HG03565 (cell line): ENCODE data around the gene PADI4.

Source experiments
- ATAC-seq: cut with Tn5 transposase; IDR thresholded peaks from one replicate; pipeline ENCODE4 v1.9.1; 2021; ENCODE audit warnings: mild to moderate bottlenecking, moderate library complexity; ENCODE audit not compliant: unreplicated experiment

PADI4 gene, protein sequence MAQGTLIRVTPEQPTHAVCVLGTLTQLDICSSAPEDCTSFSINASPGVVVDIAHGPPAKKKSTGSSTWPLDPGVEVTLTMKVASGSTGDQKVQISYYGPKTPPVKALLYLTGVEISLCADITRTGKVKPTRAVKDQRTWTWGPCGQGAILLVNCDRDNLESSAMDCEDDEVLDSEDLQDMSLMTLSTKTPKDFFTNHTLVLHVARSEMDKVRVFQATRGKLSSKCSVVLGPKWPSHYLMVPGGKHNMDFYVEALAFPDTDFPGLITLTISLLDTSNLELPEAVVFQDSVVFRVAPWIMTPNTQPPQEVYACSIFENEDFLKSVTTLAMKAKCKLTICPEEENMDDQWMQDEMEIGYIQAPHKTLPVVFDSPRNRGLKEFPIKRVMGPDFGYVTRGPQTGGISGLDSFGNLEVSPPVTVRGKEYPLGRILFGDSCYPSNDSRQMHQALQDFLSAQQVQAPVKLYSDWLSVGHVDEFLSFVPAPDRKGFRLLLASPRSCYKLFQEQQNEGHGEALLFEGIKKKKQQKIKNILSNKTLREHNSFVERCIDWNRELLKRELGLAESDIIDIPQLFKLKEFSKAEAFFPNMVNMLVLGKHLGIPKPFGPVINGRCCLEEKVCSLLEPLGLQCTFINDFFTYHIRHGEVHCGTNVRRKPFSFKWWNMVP

GRCh38 chr1:17307946-17308345, at the start of gene PADI4:
Gene PADI4, plus strand, starts transcription at chr1:17308197. Its CDS starts 26 bp downstream, at chr1:17308223.
- ATAC-seq, result no peak

DNA sequence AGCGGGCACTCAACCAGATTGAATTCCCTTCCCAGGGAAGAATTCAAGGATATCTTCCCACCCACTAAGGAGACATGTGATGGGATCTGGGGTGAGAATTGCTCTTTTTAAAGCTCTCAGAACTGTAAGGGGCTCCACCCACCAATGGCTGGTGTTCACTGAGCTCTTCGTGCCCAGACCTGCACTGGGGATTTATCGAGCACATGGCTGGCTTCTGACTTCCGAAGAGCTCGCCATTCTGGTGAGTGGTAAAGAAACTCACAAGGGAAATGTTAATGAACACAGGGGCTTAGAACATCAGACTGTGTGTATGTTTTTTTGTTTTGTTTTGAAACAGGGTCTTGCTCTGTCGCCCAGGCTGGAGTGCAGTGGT, 49.3 kb upstream of the PADI4 start:
- ATAC-seq, result no peak

GRCh38 chr1:17259233-17259873, 48.6 kb upstream of the PADI4 start:
- ATAC-seq, result no peak

DNA sequence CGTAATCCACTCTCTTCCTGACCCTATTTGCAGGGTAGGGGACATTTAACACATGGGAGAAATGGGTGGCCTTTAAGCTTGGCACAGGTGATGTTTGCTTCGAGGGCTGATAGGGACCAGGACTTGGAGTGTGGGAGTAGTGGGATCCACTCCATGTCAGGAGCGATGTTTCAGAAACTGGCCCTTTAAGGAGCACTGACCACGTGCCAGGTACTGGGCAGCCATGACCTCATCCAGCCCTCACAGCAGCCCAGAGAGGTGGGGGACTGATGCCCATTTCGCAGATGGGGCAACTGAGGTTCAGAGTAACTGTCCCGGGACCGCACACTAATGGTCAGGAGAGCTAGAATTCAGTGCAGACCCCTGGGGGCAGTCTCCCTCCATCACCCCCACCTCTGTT, 47.7 kb upstream of the PADI4 start:
- no peak for ATAC-seq

DNA sequence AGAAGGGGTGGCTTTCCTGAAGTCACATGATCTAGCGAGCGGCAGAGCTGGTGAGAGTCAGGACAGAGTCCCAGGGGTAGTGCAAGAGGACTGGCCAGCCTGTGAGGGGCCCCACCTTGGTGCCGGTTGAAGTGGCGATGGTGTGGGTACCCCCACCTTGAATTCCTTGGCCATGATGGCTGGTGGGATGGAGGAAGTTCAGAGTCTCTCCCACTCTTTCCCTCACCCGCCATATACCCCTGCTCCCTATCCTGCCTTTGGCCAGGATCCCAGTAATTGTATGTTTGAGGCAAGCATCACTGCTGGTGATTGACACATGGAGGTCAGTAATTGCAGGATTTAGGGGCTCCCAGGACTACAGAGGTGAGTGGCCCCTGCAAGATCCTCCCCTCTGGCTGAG, 47.3 kb upstream of the PADI4 start:
- no peak for ATAC-seq

DNA sequence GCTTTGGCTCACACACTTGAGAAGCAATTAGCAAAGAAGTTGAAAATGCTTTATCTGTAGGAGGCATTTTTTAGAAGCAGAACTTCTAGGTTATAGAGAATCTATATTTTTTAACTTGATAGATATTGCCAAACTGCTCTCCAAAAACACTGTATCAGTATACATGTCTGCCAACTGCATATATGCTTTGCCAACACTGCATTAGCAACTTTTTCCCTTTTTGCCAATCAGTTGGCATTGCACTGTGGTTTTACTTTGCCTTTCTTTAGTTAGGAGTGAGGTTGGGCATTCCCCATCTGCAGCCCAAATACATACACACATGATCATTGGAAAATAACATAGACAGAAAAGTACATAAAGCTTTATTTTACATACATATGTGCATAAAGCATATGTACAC, 44.1 kb upstream of the PADI4 start:
- ATAC-seq, result no peak

- no peak for ATAC-seq
Measured at GRCh38 chr1:17264470-17264869, 43.5 kb upstream of the PADI4 start.

DNA sequence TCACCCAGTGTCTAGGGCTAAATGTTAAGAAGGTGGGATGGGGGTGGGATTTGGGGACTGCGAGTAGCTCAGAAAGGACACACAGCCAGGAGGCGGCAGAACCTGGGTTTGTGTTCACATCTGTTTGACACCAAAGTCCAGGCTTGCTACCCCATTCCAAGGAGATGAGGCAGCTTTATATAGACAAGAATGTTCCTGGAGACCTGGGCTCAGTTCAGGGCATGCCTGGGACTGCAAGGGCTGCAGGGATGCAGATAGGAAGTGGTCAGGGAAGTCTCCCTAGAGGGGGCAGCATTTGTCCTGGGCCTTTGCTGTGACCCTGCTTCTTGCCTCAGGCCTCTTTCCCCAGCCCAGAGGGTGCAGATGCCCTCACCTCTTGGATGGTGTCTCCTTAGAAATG, 42.8 kb upstream of the PADI4 start:
- no peak for ATAC-seq

DNA sequence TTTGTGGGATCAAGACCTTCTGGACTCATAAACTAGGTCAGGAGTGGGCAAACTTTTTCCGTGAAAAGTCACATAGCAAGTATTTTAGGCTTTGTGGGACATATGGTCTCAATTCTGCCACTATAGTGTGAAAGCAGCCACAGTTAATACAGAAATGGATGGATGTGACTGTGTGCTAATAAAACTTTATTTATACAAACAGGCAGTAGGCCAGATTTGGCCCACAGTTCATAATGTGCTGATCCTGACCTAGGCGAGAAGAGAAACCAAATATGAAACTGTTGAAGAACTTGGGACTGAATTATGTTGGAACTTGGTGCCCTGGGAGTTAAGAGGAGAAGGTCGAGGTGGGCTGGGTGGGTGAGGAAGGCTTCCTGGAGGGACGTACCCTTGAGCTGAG, 42.0 kb upstream of the PADI4 start:
- no peak for ATAC-seq

- no peak for ATAC-seq
Measured at GRCh38 chr1:17270891-17271765, 36.9 kb upstream of the PADI4 start.

GRCh38 chr1:17272066-17272465, 35.9 kb upstream of the PADI4 start:
- ATAC-seq, result no peak

- no peak for ATAC-seq
Measured at GRCh38 chr1:17272646-17273045, 35.4 kb upstream of the PADI4 start.

- no peak for ATAC-seq
Measured at GRCh38 chr1:17273096-17273495, 34.9 kb upstream of the PADI4 start.

- no peak for ATAC-seq
Measured at GRCh38 chr1:17274186-17275170, 33.5 kb upstream of the PADI4 start.

- ATAC-seq, result no peak
Measured at GRCh38 chr1:17276568-17276967, 31.4 kb upstream of the PADI4 start.

DNA sequence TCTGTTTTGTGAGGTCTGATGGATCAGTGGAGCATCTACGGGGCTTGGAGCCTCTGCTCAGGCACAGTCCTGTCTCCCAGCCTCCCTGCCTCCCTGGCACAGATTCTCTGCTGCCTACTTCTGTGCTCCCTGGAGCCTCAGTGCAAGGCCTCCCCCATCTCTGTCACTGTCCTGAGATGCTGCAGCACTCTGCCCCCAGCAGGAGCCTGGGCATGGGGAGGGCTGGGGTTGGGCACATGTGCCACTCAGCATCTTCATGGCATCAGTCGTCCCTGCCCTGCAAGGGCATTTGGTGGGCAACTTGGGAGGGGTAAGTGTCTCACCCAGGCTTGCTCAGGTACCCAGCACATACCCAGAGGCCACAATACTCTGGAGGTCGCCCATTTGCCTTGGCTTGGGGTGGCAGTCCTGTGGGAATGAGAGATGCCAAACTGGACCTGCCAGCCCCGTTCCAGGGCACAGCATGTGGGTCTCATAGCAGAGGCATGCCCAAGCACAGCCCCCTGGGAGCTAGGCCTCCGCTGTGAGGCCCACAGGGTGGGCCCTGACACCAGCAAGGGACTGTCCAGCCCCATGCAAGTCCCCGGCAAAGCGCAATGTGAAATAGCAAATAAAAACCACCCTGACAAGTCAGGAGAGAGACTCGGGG, 30.4 kb upstream of the PADI4 start:
- no peak for ATAC-seq

DNA sequence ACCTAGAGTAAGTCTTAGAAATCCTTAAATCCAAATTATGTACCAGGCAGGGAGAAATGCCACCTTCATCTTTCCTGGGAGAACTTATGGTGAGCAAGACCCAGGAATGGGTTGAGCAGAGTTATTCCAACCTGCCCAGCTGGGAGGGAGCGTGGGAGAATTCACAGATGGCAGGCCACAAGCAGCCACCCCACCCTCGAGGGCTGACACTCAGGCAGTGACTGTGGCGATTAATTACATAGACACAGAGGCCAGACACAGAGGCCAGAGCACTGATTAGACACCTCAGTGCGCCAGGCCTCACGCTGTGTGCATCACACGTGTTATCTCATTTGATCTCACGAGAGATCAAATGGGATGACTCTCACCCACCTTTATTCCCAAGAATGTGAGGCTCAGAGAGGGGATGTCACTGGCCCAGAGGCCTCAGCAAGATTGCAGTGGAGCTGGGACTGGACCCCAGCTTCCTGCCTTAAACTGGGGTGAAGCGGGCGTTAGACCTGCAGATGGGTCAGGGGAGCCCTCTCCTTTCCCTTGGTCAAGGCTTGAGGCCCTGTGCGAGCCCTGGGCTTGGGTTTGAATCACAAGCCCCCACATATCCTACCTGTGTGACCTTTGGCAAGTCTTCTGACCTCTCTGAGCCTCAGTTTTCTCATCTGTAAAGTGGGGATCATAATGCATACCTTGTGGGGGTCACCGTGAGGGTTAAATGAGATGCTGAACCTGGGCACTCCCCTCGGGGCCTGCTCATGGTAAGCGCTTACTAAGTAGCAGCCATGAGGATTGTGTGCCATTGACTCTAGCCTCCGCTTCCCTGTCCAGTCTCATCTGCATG, 28.8 kb upstream of the PADI4 start:
- ATAC-seq, result no peak

- ATAC-seq, result no peak
Measured at GRCh38 chr1:17280436-17280835, 27.6 kb upstream of the PADI4 start.

- no peak for ATAC-seq
Measured at GRCh38 chr1:17280894-17281293, 27.1 kb upstream of the PADI4 start.
